IMR-90 (cell line): Measurements from ENCODE around the gene CYP3A4. TPM values are rescaled to one million over a fixed set of nuclear protein-coding genes. Genes with fewer than 3 reads are reported as not detected.

ENCODE experiments used
- microRNA-seq, 2 experiments: library from miRNA; stranded (forward) in 1 of 2; unstranded in 1 of 2; fragments of 10-50 nt in 1 of 2; fragments of <30 nt in 1 of 2; gene quantifications in 1 of 2; microRNA quantifications in 1 of 2; one replicate each; pipeline versions ENCODE3 to v1.1.0; 2013 to 2020; ENCODE audit not compliant: insufficient read depth in 1 of 2, insufficient read length in 1 of 2, unreplicated experiment in 1 of 2
- polyA plus RNA-seq, 3 experiments: library from polyadenylated mRNA; depleted of rRNA; stranded (reverse); fragments of >200 nt; gene quantifications; 2 replicates each; pipeline ENCODE4 v1.2.3, GENCODE V29; 2012; ENCODE audit warnings: low replicate concordance in 1 of 3
- small RNA-seq, 5 experiments: library from RNA; depleted of rRNA; stranded (forward); fragments of <200 nt; gene quantifications; one replicate each; pipeline ENCODE3, GENCODE V24; 2012
- total RNA-seq: library from RNA; depleted of rRNA; stranded (reverse); fragments of >200 nt; gene quantifications from 2 replicates; pipeline ENCODE4 v1.2.3, GENCODE V29; 2012; rRNA removed

Gene CYP3A4
- total and polyA plus RNA-seq, 2 of the 4 experiments (the other 2 are of a cell fraction): not detected

Small RNA genes lying within 50 kb of the gene (microRNA-seq; reads per million reads assigned to microRNA genes)
- not detected for gene CYP3A137P (ENCODE audit: insufficient read depth, insufficient read length)

Small RNA genes lying within 50 kb of the gene (small RNA-seq; reads per million reads assigned to genes)
- 0 reads per million in 5 experiments for gene CYP3A137P

Other genes with a start within 250 kb of the CYP3A4 start
- gene FAM200A, start 232.1 kb downstream of the CYP3A4 start, total RNA-seq: 5.9 and 10.3 TPM in 2 replicates
- 4.5 and 6.0 TPM in 2 replicates for gene FAM200A, start 232.1 kb downstream of the CYP3A4 start, polyA plus RNA-seq (2012; rRNA removed)
- 49.6 and 56.4 TPM in 2 replicates for gene ZNF655, start 225.5 kb downstream of the CYP3A4 start, total RNA-seq
- gene ZNF655, start 225.5 kb downstream of the CYP3A4 start, polyA plus RNA-seq (2012; rRNA removed): 47.9 and 54.7 TPM in 2 replicates
- 0.54 and 0.56 TPM in 2 replicates for gene TMEM225B, start 185.9 kb downstream of the CYP3A4 start, total RNA-seq
- gene TMEM225B, start 185.9 kb downstream of the CYP3A4 start, polyA plus RNA-seq (2012; rRNA removed): 0.27 and 0.32 TPM in 2 replicates
- gene ZSCAN25, start 167.2 kb downstream of the CYP3A4 start, total RNA-seq: 9.0 and 9.2 TPM in 2 replicates
- 6.2 TPM in 2 replicates for gene ZSCAN25, start 167.2 kb downstream of the CYP3A4 start, polyA plus RNA-seq (2012; rRNA removed)
- not detected in 2 replicates for gene CYP3A5, start 104.2 kb downstream of the CYP3A4 start, total RNA-seq
- not detected in 2 replicates for gene CYP3A5, start 104.2 kb downstream of the CYP3A4 start, polyA plus RNA-seq (2012; rRNA removed)
- not detected in 2 replicates for gene CYP3A7, start 49.0 kb downstream of the CYP3A4 start, total RNA-seq
- gene CYP3A7, start 49.0 kb downstream of the CYP3A4 start, polyA plus RNA-seq (2012; rRNA removed): not detected in 2 replicates
- gene CYP3A43, start 43.8 kb upstream of the CYP3A4 start, total RNA-seq: not detected in 2 replicates
- gene CYP3A43, start 43.8 kb upstream of the CYP3A4 start, polyA plus RNA-seq (2012; rRNA removed): not detected in 2 replicates
- gene OR2AE1, start 92.8 kb upstream of the CYP3A4 start, total RNA-seq: 0.18 TPM in 1 of 2 replicates, not detected in the other
- gene OR2AE1, start 92.8 kb upstream of the CYP3A4 start, polyA plus RNA-seq (2012; rRNA removed): 0.17 TPM in 1 of 2 replicates, not detected in the other
- gene TRIM4, start 135.3 kb upstream of the CYP3A4 start, total RNA-seq: 10.6 and 15.3 TPM in 2 replicates
- 11.5 and 13.4 TPM in 2 replicates for gene TRIM4, start 135.3 kb upstream of the CYP3A4 start, polyA plus RNA-seq (2012; rRNA removed)
- gene GJC3, start 145.4 kb upstream of the CYP3A4 start, total RNA-seq: not detected in 2 replicates
- not detected in 2 replicates for gene GJC3, start 145.4 kb upstream of the CYP3A4 start, polyA plus RNA-seq (2012; rRNA removed)
- not detected in 2 replicates for gene AZGP1, start 191.8 kb upstream of the CYP3A4 start, total RNA-seq
- not detected in 2 replicates for gene AZGP1, start 191.8 kb upstream of the CYP3A4 start, polyA plus RNA-seq (2012; rRNA removed)
- gene ZKSCAN1, start 231.4 kb upstream of the CYP3A4 start, total RNA-seq: 30.3 and 40.7 TPM in 2 replicates
- 10.8 and 13.7 TPM in 2 replicates for gene ZKSCAN1, start 231.4 kb upstream of the CYP3A4 start, polyA plus RNA-seq (2012; rRNA removed)